Stimulated activated CD8-positive, alpha-beta memory T cell treated with anti-CD3 and anti-CD28 coated beads, Interleukin-2, amount 100 ng/mL, for 48 hours (primary cell): Measurements from ENCODE around the gene ESR2.
A peak's percentile ranks its signal among the peaks of the same experiment; 100 is the strongest.
"Not testable (repeated sequence)": the region's sequence is repeated elsewhere in the genome, so short reads cannot be mapped to it uniquely, and the experiment has no call there.

Experiments
- DNase-seq, 2 donors: peaks; one replicate each; pipeline ENCODE4 v3.0.0-alpha.2; 2020; ENCODE audit warnings: low read depth in 2 of 2

The ESR2 gene

DNA sequence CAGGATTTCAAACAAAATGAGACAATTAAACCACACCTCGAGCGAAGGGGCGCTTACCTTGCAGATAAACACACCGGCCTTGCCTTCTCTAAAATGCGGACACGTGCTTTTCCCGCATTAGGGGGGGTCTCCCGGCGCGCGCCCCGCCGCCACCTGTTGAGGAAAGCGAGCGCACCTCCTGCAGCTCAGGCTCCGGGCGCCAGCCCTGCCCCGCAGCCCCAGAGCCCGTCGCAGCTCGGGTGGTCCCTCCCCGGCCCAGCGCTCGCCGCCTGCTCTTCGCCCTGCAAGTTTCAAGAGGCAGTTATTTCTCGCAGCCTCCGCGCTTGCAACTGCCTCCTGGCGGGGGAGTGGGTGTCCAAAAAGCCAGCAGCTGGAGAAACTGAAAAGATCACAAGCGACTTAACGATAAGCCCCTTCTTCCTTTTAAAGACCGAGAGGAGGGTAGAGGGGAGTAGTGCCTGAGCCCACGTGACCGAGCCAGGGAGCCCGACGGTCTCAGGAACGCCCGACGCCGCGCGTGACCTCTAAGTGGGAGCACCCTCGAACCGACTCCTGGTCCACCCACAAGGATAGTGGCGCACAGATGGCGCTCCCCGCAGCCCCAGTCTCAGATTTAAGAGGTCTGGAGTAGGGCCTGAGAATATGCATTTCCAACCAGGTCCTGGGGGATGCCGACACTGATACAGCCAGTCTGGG lies at the start of gene ESR2:
Gene ESR2, minus strand, starts transcription at position 396 of the 696 bp plus-strand sequence. CDS start 11,386 bp downstream, outside the sequence.
- peak; percentile 7 to 10 for DNase-seq

DNA sequence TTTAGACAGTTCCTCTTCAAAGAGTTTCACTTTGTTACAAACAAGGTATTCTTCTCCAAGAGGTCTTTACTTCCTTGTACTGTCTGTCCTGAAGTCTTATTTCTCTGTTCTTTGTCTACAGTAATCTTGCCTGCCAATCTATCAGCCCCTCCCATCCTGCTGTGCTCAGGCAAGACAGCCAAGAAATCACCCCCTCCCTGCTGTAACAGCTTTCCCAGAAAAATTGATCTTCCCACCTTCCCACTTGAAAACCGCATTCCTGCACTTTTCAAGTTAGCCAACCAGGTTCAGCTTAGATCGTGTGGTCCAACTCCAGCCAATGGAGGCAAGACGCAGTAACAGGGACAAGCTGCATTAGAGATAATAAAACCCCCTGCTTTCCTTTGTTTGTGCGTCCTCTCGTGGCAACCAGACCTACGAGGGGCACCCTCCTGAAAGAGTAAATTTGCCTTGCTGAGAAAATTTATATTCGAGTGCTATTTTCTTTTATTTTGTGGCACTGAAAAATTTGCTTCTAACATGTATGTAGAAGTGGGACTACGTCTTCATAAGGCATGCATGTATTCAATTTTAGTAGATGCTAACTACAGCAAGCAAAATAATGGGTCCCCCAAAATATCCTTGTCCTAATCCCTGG lies 46.5 kb upstream of the ESR2 start:
- no peak for DNase-seq

GRCh38 chr14:64338616-64339316 lies 44.6 kb upstream of the ESR2 start:
- DNase-seq: peak; percentile 85 to 87

DNA sequence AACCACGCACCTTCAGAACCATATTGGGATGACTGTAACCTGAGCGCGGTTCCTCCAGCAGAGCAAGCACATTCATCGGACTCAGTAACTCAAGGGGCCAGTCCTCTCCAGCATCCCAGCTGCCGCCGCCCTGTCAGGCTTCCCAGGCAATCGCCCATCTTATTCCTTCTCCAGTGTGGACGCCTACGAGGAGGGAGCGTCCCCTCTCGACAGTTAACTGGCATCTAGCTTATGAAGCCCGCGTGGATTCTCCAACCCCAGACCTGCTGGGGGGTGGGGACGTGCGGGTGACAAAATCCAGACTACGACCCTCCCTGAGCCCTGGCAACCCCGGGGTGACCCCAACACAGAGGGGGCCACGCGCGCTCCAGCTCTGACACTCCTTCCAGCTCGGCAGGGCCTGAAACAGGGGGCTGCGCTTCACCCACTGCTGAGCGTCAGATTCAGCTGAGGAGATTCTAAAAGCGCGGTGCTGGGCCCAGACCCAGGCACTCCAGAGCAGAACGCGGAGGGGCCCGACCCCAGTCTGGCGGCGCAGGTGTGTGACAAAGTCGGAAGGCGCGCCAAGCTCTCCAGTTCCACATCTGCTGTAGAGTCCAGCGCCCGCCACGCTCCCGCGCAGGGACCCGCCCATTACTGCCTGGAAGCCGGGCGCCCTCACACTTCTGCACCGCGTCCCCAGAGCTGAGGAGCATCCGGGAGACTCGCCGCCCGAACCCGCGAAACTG lies 43.9 kb upstream of the ESR2 start:
- DNase-seq: peak in 1 of 2 donors; percentile 14

DNA sequence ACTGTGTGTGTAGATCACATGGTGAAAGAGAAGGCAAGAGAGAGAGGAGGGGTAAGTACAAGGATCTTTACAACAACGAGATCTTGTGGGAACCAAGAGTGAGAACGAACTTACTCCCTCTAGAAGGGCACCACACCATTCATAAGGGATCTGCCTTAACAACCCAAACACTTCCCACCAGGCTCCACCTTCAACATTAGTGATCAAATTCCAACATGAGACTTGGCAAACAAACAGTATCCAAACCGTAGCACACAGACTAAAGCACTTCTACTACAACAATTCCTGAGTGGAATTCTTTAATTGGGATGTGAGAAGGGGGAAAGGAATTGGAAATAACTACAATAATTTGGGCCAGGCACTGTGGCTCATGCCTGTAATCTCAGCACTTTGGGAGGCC lies 35.0 kb upstream of the ESR2 start:
- DNase-seq: no peak

GRCh38 chr14:64326502-64326901 lies 32.3 kb upstream of the ESR2 start:
- DNase-seq: no peak

- no peak for DNase-seq
These were observed 30.7 kb upstream of the ESR2 start for GRCh38 chr14:64324895-64325294.

- no peak for DNase-seq
These were observed 30.3 kb upstream of the ESR2 start for GRCh38 chr14:64324461-64324860.

- not testable (repeated sequence) for DNase-seq
These were observed 26.2 kb upstream of the ESR2 start for GRCh38 chr14:64320362-64320761.

GRCh38 chr14:64318695-64319094 lies 24.5 kb upstream of the ESR2 start:
- DNase-seq: not testable (repeated sequence)

- no peak for DNase-seq
These were observed 9.3 kb upstream of the ESR2 start for GRCh38 chr14:64303471-64303917.

- DNase-seq: no peak
These were observed 4.6 kb upstream of the ESR2 start for GRCh38 chr14:64298773-64299172.

DNA sequence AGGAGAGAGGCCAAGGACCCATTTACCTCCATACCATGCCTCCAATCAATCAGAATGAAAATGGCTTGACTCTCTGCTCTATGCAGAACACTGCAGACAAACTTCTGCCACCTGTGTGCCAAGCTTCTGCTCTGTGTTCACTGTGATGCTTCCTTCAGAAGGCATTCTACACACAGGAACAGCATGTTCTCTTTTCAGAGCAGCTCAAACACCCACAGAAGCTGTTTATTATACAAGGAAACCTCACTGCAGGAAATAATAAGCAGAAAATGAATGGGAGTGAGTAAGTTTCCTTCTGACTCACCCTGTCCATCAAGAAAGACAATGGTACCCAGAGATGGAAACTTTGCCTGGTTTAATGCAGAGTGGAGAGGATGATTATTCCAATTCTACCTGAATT lies 2.4 kb upstream of the ESR2 start:
- DNase-seq: no peak

DNA sequence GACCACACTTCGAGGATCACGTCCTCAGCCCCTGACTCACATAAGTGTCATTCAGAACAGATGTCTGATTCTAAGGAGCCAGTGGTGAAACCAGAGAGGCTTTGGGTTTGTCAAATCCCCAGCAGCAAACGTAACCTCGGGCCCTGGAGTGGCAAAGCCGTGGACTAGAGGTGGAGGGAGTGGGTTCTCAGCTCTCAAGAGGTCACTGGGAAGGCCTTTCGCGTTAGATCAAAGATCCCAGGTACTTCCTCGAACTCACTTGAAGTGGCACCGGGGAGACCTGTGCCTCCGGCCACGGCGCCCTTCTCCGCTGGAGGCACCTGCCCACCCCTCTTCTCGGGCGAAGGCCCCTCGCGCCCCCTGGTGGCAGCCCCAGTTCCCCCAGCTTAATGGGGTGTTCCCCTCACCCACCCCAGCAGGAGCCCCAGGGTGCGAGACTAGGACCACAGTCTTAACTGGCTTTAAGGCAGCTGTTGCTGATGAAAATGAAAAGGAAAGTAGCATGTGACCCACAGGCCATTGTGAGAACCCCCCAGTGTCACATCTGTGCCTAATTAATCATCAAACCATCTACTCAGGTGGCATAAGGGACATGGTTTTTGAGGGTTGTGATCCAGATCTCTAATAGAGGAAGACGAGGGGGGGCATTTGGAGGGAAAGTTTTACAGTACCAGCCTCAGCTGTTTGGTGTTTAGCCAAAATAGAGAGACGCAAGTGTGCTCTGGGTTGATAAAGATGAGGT lies 672 bp upstream of the ESR2 start:
- peak; percentile 84 to 85 for DNase-seq

DNA sequence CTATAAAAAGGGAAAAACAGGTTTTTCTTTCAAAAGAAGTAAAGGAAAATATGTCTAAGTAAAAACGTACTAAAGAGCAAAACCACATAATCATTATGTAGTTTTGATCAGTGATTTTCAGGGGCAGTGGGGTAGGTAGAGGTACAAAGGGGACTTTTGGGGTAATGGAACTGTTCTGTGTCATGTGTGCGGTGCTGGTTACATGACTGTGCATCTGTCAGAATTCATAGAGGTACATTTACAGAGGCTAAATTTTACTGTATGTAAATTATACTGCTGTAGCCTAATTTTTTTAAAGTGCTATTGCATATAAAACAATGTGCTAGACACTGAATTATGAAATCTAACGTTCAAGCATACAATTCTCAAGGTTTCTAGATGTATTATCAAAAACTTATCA lies 2.0 kb downstream of the ESR2 start:
- no peak for DNase-seq

GRCh38 chr14:64289571-64289970 lies 4.6 kb downstream of the ESR2 start:
- DNase-seq: no peak

- DNase-seq: no peak
These were observed 12.4 kb downstream of the ESR2 start for GRCh38 chr14:64281805-64282204.

DNA sequence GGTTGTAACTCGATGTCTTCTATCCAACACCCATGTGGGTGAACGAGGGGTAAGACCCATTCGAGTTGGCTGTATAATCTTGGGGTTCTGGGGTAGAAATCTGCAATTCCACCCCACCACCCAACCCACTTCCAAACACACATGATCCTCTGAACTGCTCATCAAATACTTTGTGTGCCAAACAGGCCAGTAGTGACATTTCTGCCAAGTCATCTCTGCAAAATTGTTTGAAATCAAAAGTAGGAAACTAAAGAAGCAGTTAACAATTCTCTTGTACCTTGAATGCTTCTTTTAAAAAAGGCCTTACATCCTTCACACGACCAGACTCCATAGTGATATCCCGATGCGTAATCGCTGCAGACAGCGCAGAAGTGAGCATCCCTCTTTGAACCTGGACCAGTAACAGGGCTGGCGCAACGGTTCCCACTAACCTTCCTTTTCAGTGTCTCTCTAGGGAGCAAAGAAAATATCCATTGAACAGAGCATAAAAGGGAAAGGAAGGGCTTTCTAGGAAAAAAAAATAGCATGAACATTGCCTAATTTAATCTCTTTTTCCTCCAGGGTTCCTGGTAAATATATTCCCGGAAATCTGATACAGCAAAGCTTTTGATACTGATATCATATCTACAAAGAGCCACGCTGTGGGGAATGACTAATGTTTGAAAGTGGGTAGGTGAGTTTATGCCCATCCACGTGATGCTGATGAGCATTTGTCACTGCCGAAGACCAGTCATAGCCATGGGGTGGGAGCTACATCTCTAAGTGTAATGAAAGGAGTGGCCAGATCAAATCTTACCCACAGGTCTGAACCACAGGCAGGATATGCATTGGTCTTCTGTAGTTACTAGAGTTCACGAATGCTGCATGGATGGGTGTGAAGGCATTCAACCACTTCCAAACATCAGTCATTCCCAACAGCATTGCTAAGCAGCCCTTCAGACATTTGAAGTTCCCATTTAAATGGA lies 14.2 kb downstream of the ESR2 start:
- peak; percentile 7 to 30 for DNase-seq

GRCh38 chr14:64278458-64278857 lies 15.7 kb downstream of the ESR2 start:
- DNase-seq: no peak

DNA sequence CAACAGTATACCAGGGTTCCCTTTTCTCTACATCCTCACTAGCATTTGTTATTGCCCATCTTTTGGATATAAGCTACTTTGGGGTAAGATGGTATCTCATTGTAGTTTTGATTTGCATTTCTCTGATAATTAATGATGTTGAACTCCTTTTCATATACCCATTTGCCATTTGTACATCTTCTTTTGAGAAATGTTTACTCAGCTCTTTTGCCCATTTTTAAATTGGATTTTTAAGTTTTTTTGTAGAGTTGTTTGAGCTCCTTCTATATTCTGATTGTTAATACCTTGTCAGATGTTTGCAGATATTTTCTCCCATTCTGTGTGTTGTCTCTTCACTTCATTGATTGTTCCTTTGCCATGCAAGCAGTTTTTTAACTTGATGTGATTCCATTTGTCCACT lies 22.2 kb downstream of the ESR2 start:
- no peak for DNase-seq
